ENCODE measurements around the gene KCNE4.
"Not testable (repeated sequence)": the region's sequence is repeated elsewhere in the genome, so short reads cannot be mapped to it uniquely, and the experiment has no call there.

KCNE4 gene

DNA sequence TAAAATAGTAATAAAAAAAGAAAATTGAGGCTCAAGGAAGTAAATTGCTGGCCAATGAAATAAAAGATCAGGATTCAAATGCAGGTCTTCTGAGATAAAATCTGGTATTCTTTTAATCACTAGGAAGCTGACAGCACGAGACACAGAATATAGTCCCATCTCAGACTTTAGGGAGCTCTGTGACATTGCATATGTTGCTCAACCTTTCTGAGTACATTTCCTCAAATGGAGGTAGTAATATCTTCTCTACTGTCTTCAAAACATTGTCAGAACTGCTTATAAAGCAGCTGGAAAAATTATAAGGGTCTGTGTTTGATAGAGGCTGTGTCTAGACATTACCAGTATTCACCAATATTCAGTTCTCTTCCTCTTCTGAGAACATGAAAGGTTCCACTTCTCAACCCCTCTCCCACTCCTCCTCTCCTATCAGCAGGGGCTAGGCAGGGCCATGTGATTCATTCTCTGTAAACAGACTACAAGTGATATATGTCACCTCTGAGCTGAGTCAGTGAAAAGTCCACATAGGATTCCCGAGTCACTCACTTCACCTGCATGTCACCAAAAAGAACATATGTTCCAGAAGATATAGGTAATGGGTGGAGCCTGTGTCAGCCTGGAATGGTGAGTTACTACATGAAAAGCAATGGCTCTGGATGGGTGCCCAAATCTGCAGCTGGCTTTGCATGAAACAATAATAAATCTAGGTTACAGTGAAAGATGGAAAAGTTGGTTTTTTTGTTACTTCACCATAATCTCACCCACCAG is 7.1 kb downstream of the KCNE4 start:
- DNase-seq = no peak

DNA sequence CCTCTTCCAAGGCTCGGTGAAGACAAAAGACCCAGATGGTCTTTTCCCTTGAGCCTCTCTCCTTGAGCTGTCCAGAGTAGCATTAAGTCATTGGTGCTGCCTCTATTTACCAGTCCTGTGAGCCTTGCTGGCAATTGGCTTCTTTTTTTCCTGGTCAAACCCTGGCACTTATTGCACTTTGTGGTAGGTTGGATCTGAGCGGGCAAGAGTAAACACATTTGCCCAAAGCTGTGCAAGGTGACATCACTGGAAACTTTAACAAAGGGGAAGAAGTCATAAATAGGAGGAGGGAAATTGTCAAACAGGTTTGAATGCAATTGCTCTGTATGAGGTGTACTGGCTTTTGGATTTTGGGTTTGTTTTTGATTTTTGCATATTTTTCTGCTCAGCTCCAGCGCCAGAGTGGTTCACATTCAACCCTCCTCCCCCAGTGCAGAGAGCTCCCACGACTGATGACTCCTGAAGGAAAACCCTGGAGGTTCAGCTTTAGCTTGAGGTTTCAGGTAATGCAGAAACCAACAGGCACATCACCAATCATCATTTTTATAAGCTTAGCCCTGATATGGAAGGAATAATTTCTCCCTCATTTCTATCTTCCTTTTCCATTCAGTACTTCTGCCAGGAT is 8.3 kb downstream of the KCNE4 start:
- DNase-seq = no peak

DNA sequence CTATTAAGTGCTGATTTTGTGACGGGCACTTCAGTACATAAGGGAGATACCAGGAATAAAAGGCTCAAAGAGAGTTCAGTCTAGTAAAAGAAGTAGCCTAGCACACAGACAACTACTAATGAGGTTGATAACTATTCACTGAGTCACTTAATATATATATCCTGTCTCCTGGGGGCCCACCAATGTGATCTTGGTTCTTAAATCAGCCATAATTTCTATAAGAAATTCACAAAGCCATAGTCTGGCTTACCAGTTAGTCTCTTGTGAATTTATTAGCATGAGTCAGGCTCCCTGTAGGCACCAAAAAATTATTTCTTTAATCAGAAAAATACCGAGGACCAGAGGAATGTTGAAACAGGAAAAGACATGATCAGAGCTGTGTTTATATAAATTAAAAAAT is 10.4 kb downstream of the KCNE4 start:
- DNase-seq = no peak

DNA sequence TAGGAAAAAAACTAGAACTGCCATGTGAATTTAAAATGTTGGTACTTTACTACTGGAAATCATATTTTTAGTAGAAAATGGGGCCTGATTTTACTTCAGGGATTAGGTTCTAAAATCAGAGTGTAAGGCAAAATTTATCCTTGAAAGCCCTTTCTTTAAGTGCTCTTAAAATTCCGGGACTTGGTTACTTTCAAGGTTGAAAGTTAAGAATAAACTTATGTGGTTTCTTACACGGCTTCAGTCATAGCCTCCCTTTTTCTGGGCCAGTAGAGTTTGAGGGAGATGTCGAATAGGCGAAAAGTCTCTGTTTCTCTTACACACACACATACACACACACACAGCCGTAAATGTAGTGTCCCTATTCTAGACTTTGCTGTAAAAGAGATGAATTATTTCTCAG is 13.1 kb downstream of the KCNE4 start:
- no peak for DNase-seq

DNA sequence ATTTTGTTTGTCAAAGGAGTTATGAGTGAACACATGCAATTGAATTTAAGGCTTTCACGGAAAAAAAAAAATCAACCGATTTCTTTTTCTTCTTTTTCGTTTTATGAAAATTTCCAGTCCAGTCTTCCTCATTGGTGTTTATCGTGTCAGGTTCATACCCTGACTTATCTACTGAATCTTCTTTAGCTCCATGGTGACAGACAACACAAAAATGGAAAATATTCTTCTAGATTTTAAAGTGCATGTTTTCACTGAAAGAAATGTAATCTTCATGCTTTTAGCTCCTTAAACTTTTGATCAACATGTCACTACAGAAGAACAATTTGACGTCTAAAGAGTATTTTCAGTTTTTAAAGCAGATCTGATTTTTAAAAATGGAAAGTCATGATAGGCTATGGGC is 14.7 kb downstream of the KCNE4 start:
- DNase-seq = no peak

DNA sequence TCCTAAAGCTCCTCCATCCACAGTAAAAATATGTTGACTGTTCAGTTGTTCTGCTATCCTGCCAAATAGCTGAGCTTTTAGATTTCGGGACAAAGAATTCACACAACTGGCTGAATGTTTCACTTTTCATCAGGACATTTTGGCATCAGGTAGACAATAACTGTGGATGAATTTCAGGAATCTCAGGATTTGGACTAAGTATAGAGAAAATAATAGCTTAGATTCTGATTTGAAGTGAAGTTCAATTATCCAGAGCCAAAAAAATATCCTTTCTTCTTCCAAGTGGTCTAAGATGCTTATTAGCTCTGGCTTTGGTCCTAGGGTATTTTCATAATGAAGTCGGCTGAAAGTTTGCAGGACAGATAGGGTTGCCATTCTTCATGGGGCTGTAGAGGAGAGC is 16.1 kb downstream of the KCNE4 start:
- DNase-seq = no peak

DNA sequence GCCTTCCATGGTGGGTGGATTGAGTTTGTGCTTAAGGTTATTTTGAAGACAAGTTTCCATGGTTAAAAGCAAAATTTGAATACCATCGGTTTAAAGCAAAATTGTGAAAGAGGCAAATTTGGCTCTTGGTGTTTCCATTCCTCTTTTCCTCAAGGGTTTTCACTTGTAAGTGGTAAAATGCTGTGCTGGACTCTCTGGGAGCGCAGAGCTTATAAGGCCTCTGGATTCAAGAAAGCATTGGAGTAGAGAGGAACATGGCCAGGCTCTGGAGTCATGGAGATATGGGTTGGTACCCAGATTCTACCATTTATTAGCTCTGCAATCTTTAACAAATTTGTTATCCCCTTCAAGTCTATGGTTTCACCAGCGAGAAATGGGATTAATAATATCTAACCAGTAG is 17.5 kb downstream of the KCNE4 start:
- DNase-seq = no peak

DNA sequence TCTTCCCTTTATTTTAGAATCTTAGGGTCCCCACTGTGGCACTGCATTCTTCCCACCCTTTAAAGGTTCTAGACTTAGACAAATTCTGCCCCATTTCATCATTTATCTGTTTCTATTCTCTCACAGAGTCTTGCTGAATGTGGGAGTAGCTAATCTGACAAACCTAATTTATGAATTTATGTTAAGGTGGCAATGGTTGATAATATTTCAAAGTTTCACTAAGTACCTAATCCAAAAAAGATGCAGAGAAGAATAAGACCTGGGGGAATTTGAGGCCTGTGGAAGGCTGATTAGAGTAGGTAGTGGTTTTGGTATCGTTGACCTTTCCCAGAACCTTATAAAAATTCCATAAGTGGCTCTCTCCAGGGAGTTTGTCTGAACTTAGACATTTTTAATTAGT is 18.0 kb downstream of the KCNE4 start:
- DNase-seq = no peak

DNA sequence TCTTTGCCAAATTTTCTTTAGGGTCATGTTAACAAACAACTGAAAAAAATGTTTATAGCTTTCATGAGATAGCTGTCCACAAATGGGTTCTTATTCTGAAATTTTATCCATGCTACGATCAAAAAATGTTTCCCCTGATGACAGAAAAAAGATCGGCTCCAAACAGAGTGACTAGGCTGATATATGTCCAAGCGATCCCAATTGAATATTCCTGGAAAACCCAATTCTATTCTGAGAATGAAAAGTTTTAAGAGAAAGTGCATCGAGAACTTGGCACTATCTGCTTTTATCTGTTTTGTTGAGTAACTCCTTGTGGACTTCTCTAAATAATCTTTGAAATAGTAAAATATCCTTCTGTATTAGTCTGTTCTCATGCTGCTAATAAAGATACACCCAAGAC is 19.1 kb downstream of the KCNE4 start:
- DNase-seq = no peak

DNA sequence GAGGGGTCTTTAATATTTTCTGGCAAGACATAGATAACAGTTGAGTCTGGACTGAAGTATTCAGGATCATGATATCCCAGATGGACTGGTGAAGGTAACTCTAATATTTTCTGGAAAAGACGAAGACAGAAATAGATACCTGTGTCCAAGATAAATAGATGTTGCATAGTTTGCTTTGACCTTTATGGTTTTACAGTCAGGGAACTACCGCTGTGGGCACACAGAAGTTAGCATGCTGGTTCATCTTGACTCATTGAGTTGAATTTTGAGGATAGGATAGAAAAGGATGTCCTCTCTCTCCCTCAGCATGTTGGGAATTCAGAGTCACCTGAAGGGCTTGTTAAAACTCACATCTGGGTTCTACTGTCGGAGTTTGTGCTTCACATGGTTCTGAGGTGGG is 20.8 kb downstream of the KCNE4 start:
- no peak for DNase-seq

DNA sequence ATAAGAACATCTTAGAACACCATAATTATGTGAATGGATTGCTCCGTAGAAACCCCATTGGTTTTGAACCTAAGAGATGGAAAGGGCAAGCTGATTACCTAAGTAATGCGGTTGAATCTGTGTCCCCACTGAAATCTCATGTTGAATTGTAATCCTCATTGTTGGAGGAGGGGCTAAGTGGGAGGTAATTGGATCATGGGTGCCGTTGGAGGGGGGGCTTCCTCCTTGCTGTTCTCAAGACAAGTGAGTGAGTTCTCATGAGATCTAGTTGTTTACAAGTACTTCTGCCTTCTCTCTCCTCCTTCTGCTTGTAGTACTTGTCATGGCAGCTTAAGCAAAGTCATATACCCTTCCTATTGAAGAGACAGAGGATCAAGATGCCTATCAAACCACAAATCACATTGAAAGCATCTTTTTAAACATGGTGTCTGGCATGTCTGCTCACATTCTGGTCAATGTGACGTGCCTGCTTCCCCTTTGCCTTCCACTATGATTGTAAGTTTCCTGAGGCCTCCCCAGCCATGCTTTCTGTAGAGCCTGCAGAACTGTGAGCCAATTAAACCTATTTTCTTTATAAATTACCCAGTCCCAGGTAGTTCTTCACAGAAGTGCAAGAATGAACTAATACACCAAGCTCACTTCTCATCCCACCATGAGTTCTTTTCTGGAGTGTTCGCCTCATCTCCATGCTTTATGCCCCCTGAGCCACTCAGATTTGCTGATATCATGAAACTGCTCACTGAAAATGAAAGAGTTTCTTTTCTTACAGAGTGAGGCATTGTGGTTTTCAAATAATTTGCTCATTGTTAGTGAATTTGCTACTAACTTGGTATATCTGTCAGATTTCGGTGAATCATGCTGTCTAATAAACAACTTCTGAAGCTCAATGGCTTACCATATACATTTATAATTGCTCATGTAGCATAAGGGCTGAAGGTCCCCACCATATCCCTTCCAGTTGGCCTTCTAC is 23.6 kb downstream of the KCNE4 start:
- DNase-seq = no peak

DNA sequence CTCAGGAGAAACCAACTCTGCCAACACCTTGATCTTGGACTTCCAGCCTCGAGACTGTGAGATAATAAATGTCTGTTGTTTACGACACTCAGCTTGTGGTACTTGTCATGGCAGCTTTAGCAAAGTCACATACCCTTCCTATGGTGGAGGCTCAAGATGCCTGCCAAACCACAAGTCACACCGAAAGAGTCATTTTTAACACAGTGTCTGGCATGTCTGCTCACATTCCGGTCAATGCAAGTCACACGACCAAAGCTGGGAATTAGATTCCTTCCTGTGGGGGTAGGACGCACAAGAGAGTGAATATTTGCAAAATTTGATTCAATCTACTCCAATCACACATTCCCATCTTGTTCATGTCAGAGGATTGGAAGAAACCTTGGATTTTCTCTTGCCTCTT is 24.6 kb downstream of the KCNE4 start:
- no peak for DNase-seq

DNA sequence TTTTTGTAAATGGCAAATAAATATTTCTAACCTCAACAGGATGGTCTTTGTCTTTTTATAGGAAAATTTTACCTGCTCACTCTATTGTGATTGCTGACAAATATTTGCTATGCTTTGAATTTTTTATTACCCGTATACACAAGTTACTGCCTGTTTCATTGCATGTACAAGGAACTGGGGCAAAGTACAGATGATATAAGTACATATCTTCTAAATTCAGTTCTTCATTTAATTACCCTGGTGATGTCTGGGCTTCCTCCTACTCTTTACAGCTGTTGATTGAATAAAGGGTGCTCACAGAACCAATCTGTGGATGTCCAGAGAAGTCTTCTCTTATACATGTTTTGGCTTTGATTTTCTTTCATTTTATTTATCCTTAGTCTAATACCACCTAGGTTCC is 26.5 kb downstream of the KCNE4 start:
- no peak for DNase-seq

DNA sequence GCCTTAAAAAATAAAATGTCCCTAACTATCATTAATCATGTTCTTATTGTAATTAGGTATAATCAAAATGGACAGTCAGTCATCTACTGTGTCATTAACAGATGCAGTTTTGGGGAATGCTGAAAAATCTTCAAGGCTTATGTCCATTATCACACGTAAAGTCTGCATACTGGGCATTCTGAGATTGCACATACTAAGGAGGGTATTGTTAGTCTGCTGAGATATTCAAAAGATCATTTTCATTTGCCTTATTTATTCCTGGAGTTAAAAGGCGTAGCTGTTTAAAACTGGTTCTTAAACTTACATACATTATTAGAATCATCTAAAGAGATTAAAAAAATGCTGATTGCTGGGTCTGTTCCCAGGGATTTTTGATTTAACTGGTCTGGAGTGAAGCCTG is 27.4 kb downstream of the KCNE4 start:
- DNase-seq = no peak

DNA sequence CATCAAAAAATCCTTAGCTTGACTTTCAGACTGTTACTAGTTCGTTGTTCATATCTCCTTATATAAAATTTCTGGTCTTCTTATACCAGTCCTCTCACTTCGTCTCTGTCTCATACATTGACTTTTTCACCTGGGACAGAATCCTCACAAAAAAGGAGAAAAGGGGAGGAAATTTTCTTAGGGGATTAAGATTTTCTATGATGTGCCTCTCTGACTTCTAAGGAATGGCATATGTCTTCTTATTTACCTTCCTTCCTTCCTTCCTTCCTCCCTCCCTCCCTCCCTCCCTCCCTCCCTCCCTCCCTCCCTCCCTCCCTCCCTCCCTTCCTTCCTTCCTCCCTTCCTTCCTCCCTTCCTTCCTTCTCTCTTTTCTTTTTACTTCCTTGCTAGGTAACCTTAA is 27.9 kb downstream of the KCNE4 start:
- no peak for DNase-seq

DNA sequence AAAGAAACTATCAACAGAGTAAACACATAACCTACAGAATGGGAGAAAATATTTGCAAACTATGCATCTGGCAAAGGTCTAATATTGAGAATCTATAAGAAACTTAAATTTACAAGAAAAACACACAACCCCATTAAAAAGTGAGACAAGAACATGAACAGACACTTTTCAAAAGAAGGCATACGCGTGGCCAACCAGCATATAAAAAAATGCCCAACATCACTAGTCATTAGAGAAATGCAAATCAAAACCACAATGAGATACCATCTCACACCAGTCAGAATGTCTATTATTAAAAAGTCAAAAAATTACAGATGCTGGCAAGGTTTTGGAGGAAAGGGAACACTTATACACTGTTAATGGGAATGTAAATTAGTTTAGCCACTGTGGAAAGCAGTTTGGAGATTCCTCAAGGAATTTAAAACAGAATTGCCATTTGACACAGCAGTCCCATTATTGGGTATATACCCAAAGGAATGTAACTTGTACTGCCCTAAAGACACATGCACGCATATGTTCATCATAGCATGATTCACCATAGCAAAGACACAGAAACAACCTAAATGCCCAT is 28.9 kb downstream of the KCNE4 start:
- DNase-seq = not testable (repeated sequence)

DNA sequence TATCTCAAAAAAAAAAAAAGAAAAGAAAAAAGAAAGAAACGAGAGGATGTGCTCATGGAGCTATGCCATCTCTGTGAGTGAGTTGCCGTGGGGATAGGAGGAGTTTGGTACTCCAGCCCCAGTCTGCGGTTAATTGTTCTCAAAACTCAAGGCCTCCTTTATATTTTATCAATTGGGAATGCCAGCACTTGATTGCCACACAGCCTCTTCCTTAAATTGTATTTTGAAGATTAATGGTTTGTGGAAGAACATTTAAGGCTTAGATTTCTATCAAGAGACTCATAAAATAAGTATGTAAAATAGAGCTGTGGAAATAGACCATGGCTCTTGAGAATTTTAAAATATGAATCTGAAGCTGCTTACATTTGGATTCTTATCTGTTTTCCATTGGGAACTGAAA is 29.8 kb downstream of the KCNE4 start:
- no peak for DNase-seq

DNA sequence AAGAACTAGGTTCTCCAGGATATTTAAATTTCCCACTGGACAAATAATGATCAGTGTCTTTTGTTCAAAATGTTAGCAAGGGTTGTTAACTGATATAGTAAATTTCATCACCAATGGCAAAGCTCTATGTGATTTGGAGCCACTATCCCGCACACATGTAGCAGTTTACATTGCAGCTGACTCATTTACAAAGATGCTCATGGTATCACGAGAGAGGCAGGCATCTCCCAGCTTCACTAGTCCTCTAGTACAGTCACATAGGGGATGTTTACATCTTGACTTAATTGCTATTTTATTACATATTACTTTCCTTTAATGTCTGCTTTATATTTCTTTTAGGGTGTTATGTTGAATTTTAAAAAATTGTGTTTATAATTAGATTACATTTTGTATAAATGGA is 30.7 kb downstream of the KCNE4 start:
- no peak for DNase-seq

DNA sequence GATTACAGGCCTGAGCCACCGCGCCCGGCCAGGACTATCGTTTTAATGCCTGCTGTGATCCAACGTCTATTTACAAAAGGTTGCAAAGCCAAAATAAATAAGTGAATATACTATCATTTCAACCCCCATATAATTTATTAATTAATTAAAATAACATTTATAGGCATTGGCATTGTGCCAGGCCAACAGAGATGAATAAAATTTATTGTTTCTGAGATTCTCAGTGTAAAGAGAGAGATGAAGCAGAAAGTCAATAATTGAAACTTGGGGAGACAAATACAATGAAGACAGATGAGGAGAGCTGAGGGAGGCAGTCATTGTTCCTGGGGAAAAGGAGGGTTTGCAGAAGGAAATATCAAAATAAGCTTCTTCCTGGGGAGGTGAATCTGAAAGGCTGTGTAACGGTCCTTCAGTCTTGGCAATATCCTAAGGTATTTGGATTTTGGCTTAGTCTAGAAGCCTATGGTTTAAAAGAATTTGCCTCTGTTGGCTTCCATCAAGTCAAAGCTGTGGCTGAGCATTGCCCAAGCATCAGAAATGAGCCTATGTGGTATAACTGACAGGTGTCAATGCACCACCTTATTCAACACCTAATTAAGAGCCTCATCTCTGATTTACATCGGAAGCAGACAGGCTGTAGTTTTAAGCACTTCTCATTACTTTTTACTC is 31.5 kb downstream of the KCNE4 start:
- DNase-seq = no peak

DNA sequence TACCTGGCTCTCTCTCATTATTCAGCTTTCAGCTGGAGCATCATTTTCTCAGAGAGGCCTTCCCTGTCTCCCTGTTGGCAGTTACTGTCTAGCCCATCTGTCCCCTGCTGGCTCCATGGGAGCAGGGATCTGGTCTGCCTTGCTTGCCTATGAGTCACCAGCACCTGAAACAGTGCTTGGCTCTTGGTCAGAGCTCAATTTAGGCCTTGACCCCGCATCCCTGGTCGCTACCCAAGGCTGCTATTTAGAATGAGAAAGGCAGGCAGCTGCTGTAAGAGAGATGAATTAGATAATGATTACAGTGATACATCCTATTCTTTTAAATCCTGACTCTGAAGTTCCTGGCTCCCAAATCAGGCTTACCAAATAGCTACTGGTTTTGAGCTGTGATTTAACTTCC is 32.9 kb downstream of the KCNE4 start:
- DNase-seq = no peak

DNA sequence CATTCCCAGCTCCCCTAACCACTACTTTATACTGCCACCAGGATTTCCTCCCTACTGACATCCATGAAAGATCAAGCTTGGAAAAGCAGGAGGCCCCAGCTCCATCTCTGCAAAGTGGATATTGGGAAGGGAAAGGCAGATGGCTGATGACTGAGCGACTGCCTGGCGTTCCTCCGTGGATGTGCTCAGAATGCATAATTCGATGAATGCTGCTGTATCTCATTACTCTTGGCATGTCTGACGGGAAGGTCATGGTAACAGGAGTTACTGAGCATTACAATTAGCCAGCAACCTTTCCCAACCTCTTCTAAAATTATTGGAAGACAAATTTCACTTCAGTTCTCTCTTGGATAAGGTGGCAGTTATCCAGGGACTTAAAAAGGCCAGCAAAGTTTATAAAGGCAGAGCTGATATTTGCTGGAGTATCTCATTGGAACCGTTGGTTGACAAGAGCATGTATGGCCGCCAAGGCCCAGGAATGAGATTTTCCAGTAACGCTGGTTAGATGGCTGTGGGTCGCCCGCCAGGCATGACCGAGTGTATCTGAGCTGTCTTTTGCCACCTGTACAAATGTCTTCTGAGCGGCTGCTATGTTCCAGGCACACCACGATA is 34.5 kb downstream of the KCNE4 start:
- DNase-seq = no peak

DNA sequence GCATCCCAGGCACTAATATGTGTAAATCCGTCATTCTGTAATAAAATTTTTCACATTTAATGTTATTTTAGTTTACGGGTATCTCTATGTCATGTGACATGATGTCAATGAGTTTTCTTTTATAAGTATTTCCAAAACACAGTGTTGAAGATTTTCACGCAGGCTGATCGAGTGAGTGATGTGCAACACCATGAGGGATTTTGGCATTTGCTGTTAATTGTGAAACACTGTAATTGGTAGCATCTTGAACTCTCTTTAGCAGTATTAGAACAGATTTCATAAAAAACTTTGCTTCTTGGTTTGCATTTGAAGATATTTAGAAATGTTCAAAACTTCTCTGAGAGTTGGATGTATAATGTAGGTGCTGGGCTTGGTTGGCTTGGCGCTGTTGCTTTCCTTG is 35.5 kb downstream of the KCNE4 start:
- DNase-seq = no peak

Measured in NCI-H1930 (cell line).